Mucosa of stomach (tissue), 1 donor: ENCODE data around the gene ATF6.
"Not testable (repeated sequence)": the region's sequence is repeated elsewhere in the genome, so short reads cannot be mapped to it uniquely, and the experiment has no call there.

ENCODE experiments used
- H3K27me3 ChIP-seq: one replicate; pipeline ENCODE4 v1.7.0; 2013; ENCODE audit warnings: mild to moderate bottlenecking, low read length; ENCODE audit not compliant: control insufficient read depth, insufficient read depth
- H3K36me3 ChIP-seq: one replicate; pipeline ENCODE4 v1.7.0; 2013; ENCODE audit warnings: low read length; ENCODE audit not compliant: control insufficient read depth, insufficient read depth
- H3K4me1 ChIP-seq: one replicate; pipeline ENCODE4 v1.7.0; 2013; ENCODE audit warnings: mild to moderate bottlenecking, low read length; ENCODE audit not compliant: control insufficient read depth, insufficient read depth
- H3K4me3 ChIP-seq: one replicate; pipeline ENCODE4 v1.7.0; 2013; ENCODE audit warnings: low read length
- H3K9ac ChIP-seq: one replicate; pipeline ENCODE4 v1.7.0; 2013; ENCODE audit warnings: mild to moderate bottlenecking, low read length, moderate library complexity
- H3K9me3 ChIP-seq: one replicate; pipeline ENCODE4 v1.7.0; 2013; ENCODE audit warnings: mild to moderate bottlenecking, low read length, moderate library complexity; ENCODE audit not compliant: control insufficient read depth
- donor health status: Pancreatic carcinoma.

Gene ATF6

DNA sequence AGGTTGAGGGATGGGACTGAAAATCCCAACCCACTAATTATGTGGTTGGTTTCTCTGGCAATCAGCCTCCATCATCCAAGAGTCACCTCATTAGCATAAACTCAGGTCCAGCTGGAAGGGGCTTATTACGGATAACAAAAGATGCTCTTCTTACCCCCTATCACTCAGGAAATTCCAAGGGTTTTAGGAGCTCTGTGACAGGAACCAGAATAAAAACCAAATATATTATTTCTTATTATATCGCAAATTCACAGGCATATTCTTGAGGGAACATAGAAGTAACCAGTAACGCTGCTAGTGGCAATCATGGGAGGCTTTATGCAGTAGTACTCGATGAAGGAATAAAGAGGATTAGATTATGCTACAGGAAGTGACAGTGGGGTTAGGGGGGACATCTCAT, 59.7 kb downstream of the ATF6 start:
- Histone ChIP-seq H3K4me1 (no peaks in the 10 kb centered on the region), H3K27me3 (no peaks in the 10 kb centered on the region), H3K9ac (no peak overlapping the region), H3K4me3 (no peak overlapping the region), H3K9me3 (no peaks in the 10 kb centered on the region), H3K36me3 (no peaks in the 10 kb centered on the region)

DNA sequence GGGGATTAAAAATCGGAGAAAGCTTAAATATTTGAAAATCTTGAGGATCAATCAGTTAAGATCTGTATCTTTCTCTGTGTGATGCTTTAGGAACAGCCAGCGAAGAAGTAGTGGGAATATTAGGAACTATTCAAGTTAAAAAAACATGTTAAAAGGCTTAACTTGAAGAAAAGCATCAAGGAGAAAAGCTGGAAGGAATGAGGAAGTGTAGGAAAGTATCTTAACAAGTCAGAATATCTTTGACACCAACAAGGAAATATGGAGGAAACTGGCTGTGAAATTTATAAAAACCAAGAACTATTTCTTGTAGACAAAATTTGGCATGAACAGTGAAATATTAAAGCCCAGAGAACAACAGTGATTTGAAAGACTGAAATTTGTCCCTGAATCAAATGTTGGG, 60.4 kb downstream of the ATF6 start:
- Histone ChIP-seq H3K9me3 (no peaks in the 10 kb centered on the region), H3K4me1 (no peaks in the 10 kb centered on the region)

DNA sequence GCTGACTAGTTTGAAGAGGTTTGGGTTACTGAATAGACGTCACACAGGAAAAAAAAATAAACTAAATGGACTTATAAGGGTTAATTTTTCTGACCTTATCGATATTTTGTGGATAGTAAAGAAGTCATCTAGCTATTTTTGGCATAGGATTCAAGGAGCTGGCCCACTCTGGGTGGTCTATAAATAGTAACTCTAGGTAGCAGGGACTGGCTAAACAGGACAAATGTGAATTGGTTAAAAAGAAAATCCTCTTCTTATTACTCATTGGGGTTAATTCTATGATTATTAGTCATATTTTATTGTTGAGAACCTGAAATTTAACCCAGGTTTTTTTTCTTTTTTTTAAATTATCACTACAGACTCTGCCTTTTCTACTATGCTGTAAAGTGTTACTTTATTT, 61.7 kb downstream of the ATF6 start:
- Histone ChIP-seq H3K9ac (no peak overlapping the region), H3K27me3 (no peaks in the 10 kb centered on the region), H3K9me3 (no peaks in the 10 kb centered on the region), H3K36me3 (no peaks in the 10 kb centered on the region), H3K4me3 (no peak overlapping the region), H3K4me1 (no peaks in the 10 kb centered on the region)

More for the DNA sequence above, 60.4 kb downstream of the ATF6 start:
- no peak overlapping the region for H3K4me3 ChIP-seq
- H3K9ac ChIP-seq = no peak overlapping the region
- H3K27me3 ChIP-seq = no peaks in the 10 kb centered on the region
- no peaks in the 10 kb centered on the region for H3K36me3 ChIP-seq

DNA sequence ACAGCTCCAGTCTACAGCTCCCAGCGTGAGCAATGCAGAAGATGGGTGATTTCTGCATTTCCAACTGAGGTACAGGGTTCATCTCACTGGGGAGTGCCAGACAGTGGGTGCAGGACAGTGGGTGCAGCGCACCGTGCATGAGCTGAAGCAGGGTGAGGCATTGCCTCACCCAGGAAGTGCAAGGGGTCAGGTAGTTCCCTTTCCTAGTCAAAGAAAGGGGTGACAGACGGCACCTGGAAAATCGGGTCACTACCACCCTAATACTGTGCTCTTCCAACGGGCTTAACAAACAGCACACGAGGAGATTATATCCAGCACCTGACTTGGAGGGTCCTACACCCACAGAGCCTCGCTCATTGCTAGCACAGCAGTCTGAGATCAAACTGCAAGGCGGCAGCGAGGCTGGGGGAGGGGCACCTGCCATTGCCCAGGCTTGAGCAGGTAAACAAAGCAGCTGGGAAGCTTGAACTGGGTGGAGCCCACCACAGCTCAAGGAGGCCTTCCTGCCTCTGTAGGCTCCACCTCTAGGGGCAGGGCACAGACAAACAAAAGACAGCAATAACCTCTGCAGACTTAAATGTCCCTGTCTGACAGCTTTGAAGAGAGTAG, 66.3 kb downstream of the ATF6 start:
- H3K9me3 ChIP-seq, H3K4me3 ChIP-seq, H3K9ac ChIP-seq, H3K4me1 ChIP-seq, H3K36me3 ChIP-seq, H3K27me3 ChIP-seq: not testable (repeated sequence)

DNA sequence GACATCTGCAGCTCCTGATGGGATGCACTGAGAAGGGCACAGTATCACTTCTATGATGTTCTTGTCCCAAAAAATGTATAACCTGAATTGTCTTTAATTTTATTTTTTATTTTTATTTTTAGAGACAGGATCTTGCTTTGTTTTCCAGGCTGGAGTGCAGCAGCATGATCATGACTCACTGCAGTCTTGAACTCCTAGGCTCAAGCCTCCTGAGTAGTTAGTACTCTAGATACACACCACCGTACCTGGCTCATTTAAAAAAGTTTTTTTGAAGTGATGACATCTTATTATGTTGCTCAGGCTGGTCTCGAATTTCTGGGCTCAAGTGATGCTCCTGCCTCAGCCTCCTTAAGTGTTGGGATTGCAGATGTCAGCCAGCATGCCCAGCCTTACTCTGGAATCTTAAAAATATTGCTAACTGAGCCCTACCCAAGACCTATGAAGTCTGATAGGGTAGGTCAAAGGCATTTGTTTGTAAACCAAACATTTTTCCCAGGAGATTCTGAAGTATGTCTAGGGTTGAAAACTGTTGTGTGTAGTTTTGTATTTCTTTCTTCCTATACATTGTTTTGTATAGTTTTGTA, 68.9 kb downstream of the ATF6 start:
- no peaks in the 10 kb centered on the region for H3K27me3 ChIP-seq
- no peaks in the 10 kb centered on the region for H3K36me3 ChIP-seq
- no peaks in the 10 kb centered on the region for H3K9me3 ChIP-seq
- no peak overlapping the region for H3K9ac ChIP-seq
- no peaks in the 10 kb centered on the region for H3K4me1 ChIP-seq
- H3K4me3 ChIP-seq = no peak overlapping the region

DNA sequence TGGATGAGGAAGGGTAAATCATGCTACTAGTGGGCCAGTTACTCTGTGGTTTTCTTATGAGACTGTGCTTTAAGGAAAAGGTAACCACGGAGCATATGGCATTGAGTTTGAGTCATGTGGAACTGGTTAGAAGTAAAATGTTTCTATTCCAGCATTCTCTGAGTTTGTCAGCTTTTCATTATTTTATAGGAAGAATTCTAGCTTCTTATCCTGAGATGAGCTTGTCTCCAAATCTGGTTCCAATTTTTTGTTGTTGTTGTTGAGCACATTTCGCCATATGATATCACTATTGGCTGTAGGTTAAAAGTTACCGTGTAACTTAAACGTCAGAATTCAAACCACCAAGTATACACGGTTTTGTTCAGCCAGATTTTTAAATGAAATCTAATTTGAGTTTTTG, 69.9 kb downstream of the ATF6 start:
- H3K36me3 ChIP-seq = no peaks in the 10 kb centered on the region
- no peak overlapping the region for H3K9ac ChIP-seq
- no peaks in the 10 kb centered on the region for H3K27me3 ChIP-seq
- H3K4me1 ChIP-seq = no peaks in the 10 kb centered on the region
- no peaks in the 10 kb centered on the region for H3K9me3 ChIP-seq
- no peak overlapping the region for H3K4me3 ChIP-seq

DNA sequence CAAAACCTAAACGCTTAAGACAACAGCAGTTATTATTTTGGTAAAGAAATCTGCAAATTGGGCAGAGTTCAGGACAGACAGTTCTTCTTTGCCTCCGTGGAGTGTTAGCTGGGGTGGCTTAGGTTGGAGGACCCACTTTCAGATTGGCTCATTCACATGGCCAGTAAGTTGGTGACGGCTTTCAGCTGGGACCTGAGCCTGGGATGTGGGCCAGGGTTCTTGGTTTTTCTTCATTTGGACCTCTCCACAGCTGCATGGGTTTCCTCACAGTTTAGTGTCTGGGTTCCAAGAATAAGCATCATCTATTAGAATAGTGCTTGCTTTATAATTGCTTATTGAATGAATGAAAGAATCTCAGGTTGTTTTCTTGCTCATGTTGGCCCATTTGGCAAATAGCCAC, 72.2 kb downstream of the ATF6 start:
- Histone ChIP-seq H3K36me3 (no peaks in the 10 kb centered on the region), H3K9ac (no peak overlapping the region), H3K9me3 (no peaks in the 10 kb centered on the region), H3K4me3 (no peak overlapping the region), H3K27me3 (no peaks in the 10 kb centered on the region), H3K4me1 (no peaks in the 10 kb centered on the region)

DNA sequence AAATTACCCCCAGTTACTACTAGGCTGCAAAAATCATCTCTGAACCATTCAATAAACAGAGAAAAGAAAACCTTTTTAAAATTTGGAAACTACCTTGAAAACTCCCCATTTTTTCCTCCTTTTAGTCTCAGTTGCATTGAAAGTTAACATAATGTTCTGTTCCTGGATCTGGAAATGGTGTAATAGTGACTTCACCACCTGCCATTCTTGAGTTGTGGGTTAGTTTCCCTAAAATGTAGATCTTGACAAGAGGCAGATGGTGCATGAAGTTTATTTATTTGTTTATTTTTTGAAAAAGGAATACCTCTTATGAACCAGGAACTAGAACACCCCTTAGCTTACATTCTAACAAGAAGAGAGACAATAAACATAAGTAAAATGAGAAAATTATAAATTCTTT, 72.8 kb downstream of the ATF6 start:
- Histone ChIP-seq H3K9ac (no peak overlapping the region), H3K27me3 (no peaks in the 10 kb centered on the region), H3K4me1 (no peaks in the 10 kb centered on the region), H3K4me3 (no peak overlapping the region), H3K9me3 (no peaks in the 10 kb centered on the region), H3K36me3 (no peaks in the 10 kb centered on the region)

DNA sequence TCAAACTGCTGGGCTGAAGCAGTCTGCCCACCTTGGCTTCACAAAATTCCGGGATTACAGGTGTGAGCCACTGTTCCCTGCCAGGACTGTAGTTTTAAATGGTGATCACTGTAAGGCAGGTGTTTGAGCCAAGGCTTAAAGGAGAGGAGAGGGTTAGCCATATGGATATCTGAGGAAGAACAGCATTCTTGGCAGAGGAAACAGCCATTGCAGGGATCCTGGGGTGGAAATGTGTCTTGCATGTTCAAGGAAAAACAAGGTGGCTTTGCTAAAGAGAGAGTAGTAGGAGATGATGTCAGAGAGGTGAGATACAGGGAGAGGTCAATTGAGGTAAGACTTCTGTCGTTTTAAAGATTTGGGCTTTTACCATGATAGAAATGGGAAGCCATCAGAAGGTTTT, 73.5 kb downstream of the ATF6 start:
- Histone ChIP-seq H3K36me3 (no peaks in the 10 kb centered on the region), H3K27me3 (no peaks in the 10 kb centered on the region), H3K9ac (no peak overlapping the region), H3K4me1 (no peaks in the 10 kb centered on the region), H3K9me3 (no peaks in the 10 kb centered on the region), H3K4me3 (no peak overlapping the region)

DNA sequence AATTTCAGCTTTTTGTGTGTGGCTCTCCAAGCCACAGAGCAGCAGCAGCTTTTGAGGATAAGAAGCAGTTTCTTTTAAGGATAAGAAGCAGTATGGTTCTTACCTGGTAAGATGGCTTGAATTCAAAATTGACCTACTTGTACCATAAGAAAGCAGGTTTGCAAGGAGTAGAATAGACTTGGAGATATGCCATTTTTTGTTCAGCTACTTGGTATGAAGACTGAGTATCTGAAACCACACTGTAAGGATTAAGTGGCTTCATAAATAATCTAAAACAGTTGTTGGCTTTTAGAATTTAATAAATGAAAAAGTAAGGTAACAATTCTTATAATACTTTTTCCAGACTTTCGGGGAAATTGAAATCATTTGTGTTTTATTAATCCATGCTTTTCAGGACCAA, 74.2 kb downstream of the ATF6 start:
- no peaks in the 10 kb centered on the region for H3K4me1 ChIP-seq
- no peak overlapping the region for H3K4me3 ChIP-seq
- H3K9ac ChIP-seq = no peak overlapping the region
- no peaks in the 10 kb centered on the region for H3K27me3 ChIP-seq
- no peaks in the 10 kb centered on the region for H3K36me3 ChIP-seq
- no peaks in the 10 kb centered on the region for H3K9me3 ChIP-seq

DNA sequence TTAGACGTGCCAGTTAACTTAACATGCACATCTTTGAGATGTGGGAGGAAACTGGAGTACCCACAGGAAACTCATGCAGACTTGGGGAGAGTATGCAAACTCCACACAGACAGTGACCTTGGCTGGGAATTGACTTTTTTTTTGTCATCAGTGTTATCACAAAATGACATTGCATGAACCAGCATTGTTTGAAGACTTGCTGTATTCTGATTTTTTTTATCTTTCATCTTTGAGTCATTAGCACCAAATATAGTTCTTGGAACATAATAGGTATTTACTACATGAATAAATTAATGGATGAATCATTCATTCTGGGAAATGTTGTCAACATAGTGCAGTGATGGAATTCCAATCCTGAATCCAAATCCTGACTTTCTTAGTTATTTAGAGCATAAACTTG, 77.0 kb downstream of the ATF6 start:
- Histone ChIP-seq H3K27me3 (no peaks in the 10 kb centered on the region), H3K9ac (no peak overlapping the region)

DNA sequence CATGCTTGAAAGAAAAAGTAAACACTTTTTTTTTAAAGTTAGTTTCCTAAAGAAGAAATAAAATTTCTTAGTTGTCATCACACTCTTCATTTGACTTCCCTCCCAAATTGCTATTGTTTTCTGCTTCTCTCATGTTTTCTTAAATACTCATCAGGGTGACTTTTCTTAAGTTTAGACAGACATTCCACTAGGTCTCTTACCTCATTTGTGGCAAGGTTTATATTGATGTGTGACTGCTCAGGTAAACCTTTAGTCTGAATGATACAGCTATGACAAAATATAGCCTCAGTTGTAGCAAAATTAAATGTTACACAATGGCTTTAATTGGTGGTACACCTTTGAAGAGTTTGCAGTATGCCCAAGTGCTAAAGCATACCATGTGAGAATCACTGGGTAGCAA, 78.6 kb downstream of the ATF6 start:
- no peaks in the 10 kb centered on the region for H3K4me1 ChIP-seq
- no peaks in the 10 kb centered on the region for H3K36me3 ChIP-seq
- H3K4me3 ChIP-seq = no peak overlapping the region

More for the DNA sequence above, 77.0 kb downstream of the ATF6 start:
- Histone ChIP-seq H3K4me3 (no peak overlapping the region), H3K4me1 (no peaks in the 10 kb centered on the region), H3K36me3 (no peaks in the 10 kb centered on the region), H3K9me3 (no peaks in the 10 kb centered on the region)

DNA sequence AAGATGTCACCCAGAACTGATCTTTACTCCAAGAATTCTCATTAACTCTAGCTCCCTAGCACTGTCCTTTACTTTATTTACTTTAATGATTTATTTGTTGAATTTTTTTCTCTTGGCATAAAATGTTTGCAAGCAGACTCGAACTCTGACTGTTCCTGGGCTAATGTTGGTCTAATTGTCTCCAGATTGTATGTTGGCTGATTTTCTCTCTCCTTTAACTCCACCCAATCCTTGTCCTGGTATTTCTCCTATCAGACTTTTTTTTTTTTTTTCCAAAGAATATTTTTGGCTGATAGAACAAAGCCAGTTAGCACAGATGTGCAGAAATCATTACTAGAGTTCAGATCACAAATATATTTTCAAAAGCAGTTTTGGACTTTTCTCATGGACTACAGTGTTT, 82.6 kb downstream of the ATF6 start:
- no peaks in the 10 kb centered on the region for H3K27me3 ChIP-seq
- H3K4me1 ChIP-seq = no peaks in the 10 kb centered on the region
- H3K36me3 ChIP-seq = no peaks in the 10 kb centered on the region
- no peak overlapping the region for H3K9ac ChIP-seq
- no peak overlapping the region for H3K4me3 ChIP-seq
- H3K9me3 ChIP-seq = no peaks in the 10 kb centered on the region

More for the DNA sequence above, 78.6 kb downstream of the ATF6 start:
- Histone ChIP-seq H3K27me3 (no peaks in the 10 kb centered on the region), H3K9ac (no peak overlapping the region), H3K9me3 (no peaks in the 10 kb centered on the region)
